NB4 (cell line): ENCODE measurements around the gene CALML5.

Experiments used
- CTCF ChIP-seq: IDR thresholded peaks from one replicate; pipeline ENCODE4 v1.5.1; 2012; ENCODE audit warnings: low read depth, low read length
- POLR2A ChIP-seq: IDR thresholded peaks from 2 replicates; pipeline ENCODE4 v1.6.1; 2011; ENCODE audit warnings: mild to moderate bottlenecking; ENCODE audit not compliant: insufficient read length; ENCODE audit errors: extremely low read depth
- TF ChIP-seq, protein P1 (sequence below): IDR thresholded peaks from 2 replicates; pipeline ENCODE4 v1.6.1; 2011; ENCODE audit warnings: low read depth, low read length

DNA sequence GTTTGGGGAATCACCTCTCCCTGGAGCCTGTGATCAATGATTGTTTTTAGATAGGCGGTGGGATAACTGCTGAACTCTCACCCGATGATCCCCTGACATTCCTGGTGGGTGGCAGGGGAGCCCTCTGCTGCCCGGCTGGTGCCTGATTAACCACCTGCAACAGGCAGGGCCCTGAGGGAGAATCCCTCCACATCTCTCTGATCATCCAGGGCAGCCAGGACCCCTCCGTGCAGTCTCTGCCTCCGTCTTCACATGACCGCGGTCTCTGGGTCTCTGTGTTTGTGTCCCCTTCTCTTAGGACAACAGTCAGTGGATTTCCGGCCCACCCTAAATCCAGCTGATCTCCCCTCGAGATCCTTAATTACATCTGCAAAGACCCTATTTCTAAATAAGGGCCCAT, 17.4 kb downstream of the CALML5 start:
- TF ChIP-seq CTCF (no peak), POLR2A (no peak)
- TF ChIP-seq, protein P1, sequence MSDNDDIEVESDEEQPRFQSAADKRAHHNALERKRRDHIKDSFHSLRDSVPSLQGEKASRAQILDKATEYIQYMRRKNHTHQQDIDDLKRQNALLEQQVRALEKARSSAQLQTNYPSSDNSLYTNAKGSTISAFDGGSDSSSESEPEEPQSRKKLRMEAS = no peak
